ENCODE data around the gene C1orf174. TPM values are rescaled to one million over a fixed set of nuclear protein-coding genes. Genes with fewer than 3 reads are reported as not detected.

Gene C1orf174
- polyA plus RNA-seq, 1 donor = 16.7 TPM

DNA sequence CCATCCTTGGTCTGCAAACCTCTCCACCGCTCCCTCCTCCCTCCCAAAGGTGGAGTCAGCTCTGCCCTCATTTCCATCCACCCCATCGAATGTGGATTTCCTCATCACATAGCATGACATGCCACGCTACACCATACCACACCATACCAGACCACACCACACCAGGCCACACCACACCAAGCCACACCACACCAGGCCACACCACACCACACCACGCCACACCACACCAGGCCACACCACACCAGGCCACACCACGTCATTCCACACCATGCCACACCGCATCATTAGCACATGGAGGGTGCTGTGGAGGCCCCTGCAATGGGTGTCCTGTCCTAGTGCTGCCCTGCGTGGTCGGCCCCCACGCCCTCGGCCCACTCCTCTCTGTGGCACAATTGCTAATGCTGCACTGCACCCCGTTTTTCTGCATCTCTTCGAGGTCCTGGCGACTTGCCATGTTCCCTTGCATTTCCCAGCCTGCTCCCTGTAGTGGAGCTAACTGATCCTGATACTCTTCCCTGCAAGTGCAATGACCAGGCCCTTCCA is 31.5 kb downstream of the C1orf174 start:
- DNase-seq = no peak

DNA sequence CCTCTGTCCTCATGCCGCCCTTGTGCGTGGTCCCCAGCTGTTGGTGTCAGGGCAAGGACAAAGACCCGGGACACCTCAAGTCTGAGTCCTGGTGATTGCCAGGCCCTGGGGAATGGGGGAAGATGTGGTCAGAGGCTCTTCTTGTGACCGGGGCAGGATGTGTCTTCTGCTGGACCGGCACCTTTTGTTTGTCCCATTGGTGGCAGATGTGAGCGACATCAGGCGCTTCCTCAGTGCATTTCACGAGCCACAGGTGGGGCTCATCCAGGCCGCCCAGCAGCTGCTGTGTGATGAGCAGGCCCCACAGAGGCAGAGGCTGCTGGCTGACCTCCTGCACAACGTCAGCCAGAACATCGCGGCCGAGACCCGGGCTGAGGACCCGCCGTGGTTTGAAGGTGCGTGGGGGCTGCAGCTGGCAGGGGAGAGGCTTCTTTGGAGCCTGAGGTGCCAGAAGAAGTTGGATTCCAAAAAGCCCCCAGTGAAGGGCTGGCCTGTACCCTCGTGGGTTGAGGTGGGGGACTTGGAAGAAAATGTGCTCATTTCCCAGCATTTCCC is 34.4 kb downstream of the C1orf174 start:
- no peak for DNase-seq

DNA sequence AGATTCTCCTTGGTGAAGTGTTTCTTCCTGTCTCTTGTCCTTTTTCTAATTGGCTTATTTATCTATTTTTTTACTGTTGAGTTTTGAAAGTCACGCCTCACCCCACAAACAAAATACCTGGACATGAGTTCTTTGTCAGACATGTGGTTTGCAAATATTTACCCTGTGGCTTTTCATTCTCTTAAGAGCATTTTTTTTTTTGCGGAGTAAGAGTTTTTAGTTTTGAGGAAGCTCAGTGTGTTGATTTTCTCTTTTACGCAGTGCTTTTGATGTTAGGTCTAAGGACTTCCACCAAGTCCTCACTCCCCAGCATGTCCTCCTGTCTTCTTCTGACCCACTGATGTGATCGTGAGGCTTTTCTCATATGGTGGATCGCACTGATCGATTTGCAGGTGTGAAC is 35.2 kb downstream of the C1orf174 start:
- DNase-seq = no peak

DNA sequence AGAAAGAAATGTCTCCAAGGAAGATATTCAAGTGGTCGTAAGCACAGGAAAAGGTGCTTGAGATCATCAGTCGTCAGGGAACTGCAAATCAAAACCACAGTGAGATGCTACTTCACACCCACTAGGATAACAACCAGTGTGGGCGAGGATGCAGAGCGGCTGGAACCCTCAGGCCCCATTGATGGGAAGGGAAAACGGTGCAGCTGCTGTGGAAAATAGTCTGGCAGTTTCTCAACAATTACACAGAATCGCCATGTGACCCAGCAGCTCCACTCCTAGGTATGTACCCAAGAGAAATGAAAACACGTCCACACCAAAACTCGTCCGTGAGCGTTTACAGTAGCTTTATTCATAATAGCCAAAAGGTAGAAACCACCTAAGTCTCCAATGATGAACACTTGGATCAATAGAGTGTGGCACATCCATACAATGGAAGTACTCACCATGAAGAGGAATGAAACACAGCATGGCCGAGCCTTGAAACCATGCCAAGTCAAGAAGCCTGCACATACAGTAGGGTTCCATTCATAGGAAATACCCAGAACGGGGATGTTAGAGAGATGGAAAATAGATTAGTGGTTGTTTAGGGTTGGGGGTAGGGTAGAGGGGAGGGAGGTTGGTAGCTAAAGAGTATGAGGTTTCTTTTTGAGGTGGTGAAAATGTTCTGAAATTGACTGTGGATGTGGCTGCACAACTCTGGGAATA is 36.7 kb downstream of the C1orf174 start:
- no peak for DNase-seq

DNA sequence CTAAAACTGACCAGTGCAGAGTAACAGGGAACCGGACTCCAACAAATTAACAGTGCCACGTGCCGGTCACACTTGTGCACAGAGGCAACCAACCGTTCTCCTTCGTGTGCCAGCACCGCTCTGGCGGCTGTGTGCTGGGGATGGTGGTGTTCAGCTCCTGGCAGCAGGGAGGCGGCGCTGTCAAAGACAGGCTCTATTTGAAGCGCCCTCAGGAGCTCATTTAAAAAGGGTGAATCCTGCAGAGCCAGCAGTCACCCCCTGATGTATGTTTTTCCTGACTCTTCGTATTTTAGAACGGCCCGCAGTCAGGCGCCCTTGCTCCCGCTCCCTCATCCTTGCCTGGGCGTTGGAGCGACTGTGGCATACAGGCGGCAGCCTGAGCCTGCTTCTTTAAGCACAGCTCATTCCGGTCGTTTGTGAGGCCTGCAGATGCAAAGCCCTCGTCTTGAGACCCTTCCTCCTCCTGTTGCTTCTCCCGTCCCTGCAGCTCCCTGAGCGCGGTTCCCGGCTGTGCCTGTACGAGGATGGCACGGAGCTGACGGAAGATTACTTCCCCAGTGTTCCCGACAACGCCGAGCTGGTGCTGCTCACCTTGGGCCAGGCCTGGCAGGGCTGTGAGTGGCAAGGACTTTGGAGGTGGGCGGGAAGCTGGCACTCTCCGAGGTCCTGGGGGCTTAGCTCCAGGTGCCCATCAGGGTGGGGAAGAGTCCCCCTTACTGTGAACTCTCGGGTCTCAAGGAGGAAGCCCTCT is 41.7 kb downstream of the C1orf174 start:
- no peak for DNase-seq

DNA sequence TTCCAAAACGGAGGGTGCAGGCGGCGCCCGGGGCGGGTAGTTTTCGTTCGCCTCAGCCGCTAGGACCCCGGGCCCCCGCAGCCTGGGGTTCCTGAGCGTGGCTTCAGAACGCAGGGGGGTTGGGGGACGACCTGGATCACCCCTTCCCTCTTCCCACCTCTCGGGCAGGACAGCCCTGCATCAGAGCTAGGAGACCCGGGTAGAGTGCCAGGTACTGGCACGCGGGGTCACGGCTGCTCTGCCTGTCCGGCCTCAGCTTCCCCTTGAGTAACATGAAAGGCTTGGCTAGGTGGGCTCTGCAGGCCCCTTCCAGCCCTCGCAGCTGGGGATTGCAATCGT is 42.3 kb downstream of the C1orf174 start:
- no peak for DNase-seq

DNA sequence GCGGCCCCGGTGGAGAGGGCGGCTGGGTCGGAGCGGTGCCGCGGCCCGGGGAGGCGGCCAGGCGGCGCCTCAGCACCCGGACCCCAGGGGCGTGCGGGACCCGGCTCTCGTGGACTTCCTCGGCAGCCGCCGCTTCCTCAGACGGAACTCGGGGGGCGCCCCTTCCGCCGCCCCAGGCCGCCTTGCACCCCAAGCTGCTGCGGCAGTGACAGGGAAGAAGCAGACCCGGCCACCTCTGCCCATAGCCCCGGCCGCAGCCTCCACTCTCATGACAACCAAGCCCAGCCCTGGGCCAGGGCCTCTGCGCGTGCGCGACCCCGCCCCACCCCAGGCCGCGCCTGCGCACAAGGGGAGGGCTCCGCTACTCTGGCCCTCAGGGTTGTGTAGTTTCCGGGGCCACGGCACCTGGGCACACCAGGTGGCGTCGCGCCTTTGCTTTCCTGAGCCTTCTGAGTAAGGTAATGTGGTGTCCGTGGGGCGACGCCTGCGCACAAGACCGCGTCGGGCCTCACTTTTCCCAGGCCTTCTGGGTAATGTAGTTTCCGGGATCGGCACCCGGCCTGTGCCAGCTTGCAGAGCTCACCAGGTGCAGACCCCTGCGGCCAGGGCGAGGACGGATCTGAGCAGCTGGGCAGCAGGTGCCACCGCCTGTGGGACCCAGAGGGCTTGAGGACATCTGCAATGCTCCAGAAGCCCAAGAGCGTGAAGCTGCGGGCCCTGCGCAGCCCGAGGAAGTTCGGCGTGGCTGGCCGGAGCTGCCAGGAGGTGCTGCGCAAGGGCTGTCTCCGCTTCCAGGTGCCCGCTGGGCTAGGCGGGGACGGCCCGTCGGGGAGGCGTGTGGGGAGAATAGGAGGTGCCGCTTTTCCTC is 42.9 kb downstream of the C1orf174 start, which contains the start of the genes CEP104 and DFFB:
Gene CEP104, minus strand, starts transcription at position 289 of the 868 bp plus-strand sequence. CDS start 4,804 bp downstream, outside the sequence.
Gene DFFB, plus strand, starts transcription at position 554 of the 868 bp plus-strand sequence. Its CDS starts 128 bp downstream, at position 682.
- peak; percentile 90 for DNase-seq

DNA sequence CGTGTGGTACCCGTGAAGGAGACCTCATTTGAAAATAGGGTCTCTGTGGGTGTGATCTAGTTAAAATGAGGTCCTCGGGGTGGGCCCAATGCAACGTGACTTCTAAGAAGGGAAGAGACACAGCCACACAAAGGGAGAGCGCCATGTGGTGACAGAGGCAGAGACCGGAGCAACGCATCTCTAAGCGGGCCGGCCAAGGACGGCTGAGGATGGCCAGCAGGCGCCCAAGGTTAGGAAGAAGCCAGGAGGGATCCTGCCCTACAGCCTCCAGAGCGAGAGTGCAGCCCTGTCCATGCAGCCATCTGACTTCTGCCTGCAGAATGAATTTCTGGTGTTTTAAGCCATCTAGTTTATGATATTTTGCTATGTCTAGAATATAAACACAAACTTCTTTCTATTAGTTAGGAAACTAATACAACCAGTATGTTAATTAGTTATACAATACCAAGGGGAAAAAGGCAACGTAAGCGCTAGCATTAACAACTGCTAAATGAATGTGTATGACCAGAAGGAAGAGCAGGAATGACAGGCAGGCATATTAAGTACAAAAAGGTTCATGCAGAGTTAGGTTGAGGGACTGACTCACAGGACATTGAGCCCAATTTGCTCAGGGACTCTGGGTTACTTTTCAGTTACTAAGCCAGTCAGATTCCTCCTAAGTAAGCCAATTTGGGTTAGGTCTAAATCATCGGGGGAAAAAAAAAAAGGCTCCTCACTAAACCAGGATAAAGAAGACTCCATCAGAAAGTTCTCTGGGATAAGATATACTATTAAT is 47.2 kb downstream of the C1orf174 start:
- no peak for DNase-seq

DNA sequence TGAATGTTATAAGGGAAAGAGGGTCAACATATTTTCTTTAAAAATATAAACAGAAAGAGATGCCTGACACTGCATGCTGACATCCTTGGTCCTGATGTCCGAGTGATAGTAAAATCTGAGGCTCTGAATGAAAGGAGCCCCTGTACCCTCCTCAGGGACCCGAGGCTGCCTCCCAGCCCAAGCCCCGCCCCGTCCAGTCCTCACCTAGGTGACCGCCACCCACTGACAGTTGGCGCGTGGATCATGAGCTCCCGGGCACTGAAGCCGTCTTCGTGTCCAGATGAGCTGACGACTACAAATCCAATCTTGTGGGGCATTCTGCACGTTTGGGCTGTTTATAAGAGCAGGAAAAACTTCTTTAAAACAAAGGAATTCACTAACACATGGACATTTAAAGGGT is 48.0 kb downstream of the C1orf174 start:
- no peak for DNase-seq

DNA sequence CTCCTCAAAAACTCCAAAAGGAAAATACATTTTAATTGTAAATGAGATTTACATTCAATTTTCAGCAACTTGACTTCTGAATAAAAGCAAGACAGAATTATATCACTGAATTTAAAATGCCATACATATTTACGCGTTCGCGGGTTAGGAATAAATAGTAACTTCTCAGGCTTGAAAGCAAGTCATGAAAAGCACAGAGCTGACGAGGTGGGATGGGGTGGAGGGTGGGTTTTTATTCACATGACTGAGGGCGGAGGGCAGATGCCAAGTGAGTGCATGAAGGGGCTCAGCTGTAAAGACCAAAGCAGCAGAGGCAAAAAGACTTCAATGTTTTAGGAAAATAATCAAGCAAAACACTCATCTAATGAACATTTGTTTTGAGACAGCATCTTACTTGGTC is 48.8 kb downstream of the C1orf174 start:
- DNase-seq = no peak

DNA sequence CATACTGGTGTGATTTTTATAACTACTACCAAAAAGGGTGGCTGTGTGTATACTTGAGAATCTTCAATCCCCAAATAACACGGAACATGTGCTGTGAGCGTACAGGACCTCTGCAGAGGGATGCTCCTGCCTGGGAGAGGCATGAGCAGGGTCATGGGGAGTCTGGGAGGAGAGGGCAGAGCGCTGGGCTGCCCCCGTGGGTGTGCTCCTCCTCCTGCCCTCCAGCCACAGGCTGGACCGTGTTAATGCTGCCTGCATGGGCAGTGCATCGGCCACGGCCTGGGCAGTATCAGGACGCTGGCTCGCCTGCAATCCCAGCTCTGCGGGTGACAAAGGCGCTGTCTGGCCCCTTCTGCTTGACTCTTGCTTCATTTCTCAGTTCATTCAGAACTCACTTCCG is 49.2 kb downstream of the C1orf174 start:
- DNase-seq = no peak

DNA sequence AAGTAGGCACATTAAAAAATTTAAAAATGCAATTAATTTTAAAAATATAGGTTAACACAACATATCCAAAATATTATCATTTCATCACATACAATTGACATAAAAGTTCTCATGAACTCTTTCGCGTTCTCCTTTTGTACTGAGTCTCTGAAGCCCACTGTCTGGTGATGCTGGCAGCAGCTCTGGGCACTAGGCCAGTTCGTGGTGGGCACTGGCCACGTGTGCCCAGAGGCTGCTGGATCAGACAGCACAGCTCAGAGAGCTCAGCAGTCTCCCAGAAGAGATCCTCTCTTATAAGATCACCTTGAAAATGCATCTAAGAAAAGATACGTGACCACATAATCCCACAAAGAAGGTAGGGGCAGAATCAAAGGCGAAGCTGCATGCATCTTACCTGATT is 53.0 kb downstream of the C1orf174 start:
- no peak for DNase-seq

DNA sequence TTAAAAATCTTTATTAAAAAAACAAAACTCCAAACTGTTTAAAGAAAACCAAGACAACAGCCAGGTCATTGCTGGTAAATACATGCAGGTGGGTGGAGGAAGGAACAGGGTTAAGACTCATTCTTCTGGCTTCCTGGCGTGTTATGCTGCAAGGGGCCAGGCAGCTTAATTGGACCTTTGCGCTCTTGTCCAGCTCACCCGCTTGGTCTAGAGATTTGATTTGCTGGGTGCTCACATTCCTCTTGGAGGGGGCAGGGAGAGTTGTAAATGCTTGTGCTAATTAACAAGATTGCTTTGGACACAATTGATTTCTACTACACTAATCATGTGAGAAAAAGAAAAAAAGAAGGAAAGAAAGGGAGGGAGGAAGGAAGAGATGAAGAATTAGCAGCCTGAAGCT is 53.5 kb downstream of the C1orf174 start:
- no peak for DNase-seq

DNA sequence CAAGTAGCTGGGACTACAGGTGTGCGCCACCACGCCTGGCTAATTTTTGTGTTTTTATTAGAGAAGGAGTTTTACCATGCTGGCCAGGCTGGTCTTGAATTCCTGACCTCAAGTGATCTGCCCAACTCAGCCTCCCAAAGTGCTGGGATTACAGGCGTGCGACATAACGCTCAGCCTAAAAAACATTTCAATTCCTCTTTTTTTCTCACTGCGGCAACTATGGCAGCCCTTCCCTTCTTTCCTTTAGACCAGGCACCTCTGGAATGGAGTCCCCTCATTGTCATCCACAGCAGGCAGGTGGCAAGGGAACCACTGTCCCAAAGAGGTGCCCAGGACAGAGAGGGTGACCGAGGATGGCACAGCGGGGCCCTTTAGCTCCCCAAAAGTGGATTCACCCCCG is 57.2 kb downstream of the C1orf174 start:
- DNase-seq = no peak

DNA sequence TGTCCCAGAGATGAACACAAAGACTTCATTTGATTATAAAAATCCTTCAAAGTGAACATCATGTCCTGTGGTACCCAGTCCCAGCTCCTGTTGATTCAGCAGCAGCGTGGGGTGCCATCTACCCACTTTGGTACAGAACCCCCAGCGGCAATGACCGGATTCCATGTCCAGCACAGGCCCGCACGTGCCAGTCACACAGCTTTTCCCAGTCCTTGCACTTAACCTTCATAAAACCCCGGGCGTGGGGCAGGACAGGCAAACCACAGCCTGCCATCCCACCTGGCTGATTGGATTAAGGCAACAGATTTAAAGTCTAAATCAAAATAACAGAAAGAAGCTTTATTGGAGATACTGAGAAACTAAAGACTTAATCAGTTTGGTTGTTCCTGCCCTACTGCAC is 58.6 kb downstream of the C1orf174 start:
- DNase-seq = no peak

Other genes starting within 250 kb of the C1orf174 start
- gene TP73, start 247.8 kb downstream of the C1orf174 start, polyA plus RNA-seq (ENCODE audit: insufficient read length) = 2.1 TPM
- 0.14 TPM for gene CCDC27, start 147.8 kb downstream of the C1orf174 start, polyA plus RNA-seq (ENCODE audit: insufficient read length)
- 5.7 TPM for gene SMIM1, start 127.5 kb downstream of the C1orf174 start, polyA plus RNA-seq (ENCODE audit: insufficient read length)
- 61.1 TPM for gene LRRC47, start 103.8 kb downstream of the C1orf174 start, polyA plus RNA-seq (ENCODE audit: insufficient read length)
- gene CEP104, start 43.1 kb downstream of the C1orf174 start, polyA plus RNA-seq (ENCODE audit: insufficient read length) = 20.1 TPM
- 5.7 TPM for gene DFFB, start 42.8 kb downstream of the C1orf174 start, polyA plus RNA-seq (ENCODE audit: insufficient read length)